ENCODE data around the gene SRCAP.

- no peak for TF ChIP-seq GATA2 (IDR thresholded peaks at IDR 0.05; ENCODE audit: low read depth, low read length)
- TF ChIP-seq GATA3 (IDR thresholded peaks at IDR 0.05; ENCODE audit: low read depth, low read length), result no peak
Observed at GRCh38 chr16:30784215-30784614, 85.2 kb downstream of the SRCAP start.

Measured in SH-SY5Y (cell line).